ENCODE results near the gene NUDT4.

- no peak for TF ChIP-seq CTCF (IDR thresholded peaks at IDR 0.05)
- TF ChIP-seq POLR2AphosphoS5 (IDR thresholded peaks at IDR 0.05): no peak
These were observed 42.0 kb upstream of the NUDT4 start for GRCh38 chr12:93335603-93336162.

All from upper lobe of left lung (tissue), 4 donors.